ENCODE results near the gene DGKI. TPM values are rescaled to one million over a fixed set of nuclear protein-coding genes. Genes with fewer than 3 reads are reported as not detected.

The DGKI gene
- polyA plus RNA-seq, 1 experiment: 1.4 TPM

- ChIA-PET CTCF (interaction anchor here (1.1 to 1.2 kb wide), 3 partner anchors 8 to 16 kb away, joined by 3 to 4 read pairs (median 3); no protein-coding TSS in a partner anchor), POLR2A (no interaction called here)
- no peak for TF ChIP-seq CTCF (IDR thresholded peaks at IDR 0.05; ENCODE audit: insufficient read depth, low read depth, low read length)
- H3K36me3 ChIP-seq (ENCODE audit: control insufficient read depth, insufficient read depth, low read length): peaks cover 11% of the 10 kb centered on the region
- DNase-seq (ENCODE audit: low read depth): no peak
- H3K4me3 ChIP-seq (ENCODE audit: low read depth, low read length): no peak overlapping the region
- H3K27me3 ChIP-seq (ENCODE audit: control insufficient read depth, insufficient read depth, low read length): no peaks in the 10 kb centered on the region
Measured at GRCh38 chr7:137878333-137878961, 31.7 kb upstream of the DGKI start.

GRCh38 chr7:137877027-137877675 is 30.4 kb upstream of the DGKI start:
- Histone ChIP-seq H3K4me3 (ENCODE audit: low read depth, low read length) (no peak overlapping the region), H3K36me3 (ENCODE audit: control insufficient read depth, insufficient read depth, low read length) (peaks cover 11% of the 10 kb centered on the region), H3K27me3 (ENCODE audit: control insufficient read depth, insufficient read depth, low read length) (no peaks in the 10 kb centered on the region)
- DNase-seq (ENCODE audit: low read depth): no peak
- POLR2A ChIA-PET: no interaction called here
- CTCF ChIA-PET: interaction anchor here (0.6 kb wide), 1 partner anchor 107 kb away, joined by 3 read pairs; no protein-coding TSS in a partner anchor
- TF ChIP-seq CTCF (IDR thresholded peaks at IDR 0.05; ENCODE audit: insufficient read depth, low read depth, low read length): no peak

GRCh38 chr7:137875746-137876145 is 29.0 kb upstream of the DGKI start:
- ChIA-PET POLR2A (no interaction called here), CTCF (interaction anchor here (1.5 kb wide), 1 partner anchor 24 kb away, joined by 4 read pairs; no protein-coding TSS in a partner anchor)
- peaks cover 9% of the 10 kb centered on the region; the same call in 1 of the 2 replicates for H3K36me3 ChIP-seq (ENCODE audit: control insufficient read depth, insufficient read depth, low read length)

GRCh38 chr7:137873979-137874777 is 27.4 kb upstream of the DGKI start:
- peak; percentile 77 for DNase-seq (ENCODE audit: low read depth)
- no peak for TF ChIP-seq CTCF (IDR thresholded peaks at IDR 0.05; ENCODE audit: insufficient read depth, low read depth, low read length)
- ChIA-PET CTCF (interaction anchor here (0.5 to 1.5 kb wide), 6 partner anchors 9 to 258 kb away, joined by 3 to 4 read pairs (median 4); no protein-coding TSS in a partner anchor), POLR2A (no interaction called here)
- Histone ChIP-seq H3K4me3 (ENCODE audit: low read depth, low read length) (no peak overlapping the region), H3K36me3 (ENCODE audit: control insufficient read depth, insufficient read depth, low read length) (peaks cover 3% of the 10 kb centered on the region; the same call in 1 of the 2 replicates), H3K27me3 (ENCODE audit: control insufficient read depth, insufficient read depth, low read length) (no peaks in the 10 kb centered on the region)

More at GRCh38 chr7:137875746-137876145, 29.0 kb upstream of the DGKI start:
- DNase-seq (ENCODE audit: low read depth): no peak
- Histone ChIP-seq H3K4me3 (ENCODE audit: low read depth, low read length) (no peak overlapping the region), H3K27me3 (ENCODE audit: control insufficient read depth, insufficient read depth, low read length) (no peaks in the 10 kb centered on the region)
- no peak for TF ChIP-seq CTCF (IDR thresholded peaks at IDR 0.05; ENCODE audit: insufficient read depth, low read depth, low read length)

GRCh38 chr7:137873524-137873923 is 26.8 kb upstream of the DGKI start:
- H3K27me3 ChIP-seq (ENCODE audit: control insufficient read depth, insufficient read depth, low read length): no peaks in the 10 kb centered on the region
- peaks cover 3% of the 10 kb centered on the region; the same call in 1 of the 2 replicates for H3K36me3 ChIP-seq (ENCODE audit: control insufficient read depth, insufficient read depth, low read length)
- DNase-seq (ENCODE audit: low read depth): peak; percentile 74
- no peak for TF ChIP-seq CTCF (IDR thresholded peaks at IDR 0.05; ENCODE audit: insufficient read depth, low read depth, low read length)
- no peak overlapping the region for H3K4me3 ChIP-seq (ENCODE audit: low read depth, low read length)
- ChIA-PET POLR2A (no interaction called here), CTCF (interaction anchor here (1.1 to 1.5 kb wide), 3 partner anchors 9 to 217 kb away, joined by 3 to 4 read pairs (median 3); no protein-coding TSS in a partner anchor)
